ENCODE results near the gene GTF2A1. TPM values are rescaled to one million over a fixed set of nuclear protein-coding genes. Genes with fewer than 3 reads are reported as not detected.

The GTF2A1 gene
- total RNA-seq, 4 donors from 2014 or later, result 12.5 to 28.9 (median 18.6) TPM

- no peaks in the 10 kb centered on the region for H3K36me3 ChIP-seq
- no peak for DNase-seq
- no peak overlapping the region for H3K4me3 ChIP-seq
- no peaks in the 10 kb centered on the region for H3K27me3 ChIP-seq
- H3K27ac ChIP-seq, result no peak overlapping the region
- H3K4me1 ChIP-seq, result no peaks in the 10 kb centered on the region
- no peaks in the 10 kb centered on the region for H3K9me3 ChIP-seq
- no peak for TF ChIP-seq CTCF (IDR thresholded peaks at IDR 0.05)
- no peak for TF ChIP-seq POLR2A (IDR thresholded peaks at IDR 0.05)
These were observed 83.4 kb downstream of the GTF2A1 start for GRCh38 chr14:81137316-81137715.

- Histone ChIP-seq H3K36me3 (no peaks in the 10 kb centered on the region), H3K4me1 (no peaks in the 10 kb centered on the region), H3K27me3 (no peaks in the 10 kb centered on the region), H3K4me3 (no peak overlapping the region), H3K27ac (no peak overlapping the region), H3K9me3 (no peaks in the 10 kb centered on the region)
- no peak for DNase-seq
- no peak for TF ChIP-seq CTCF (IDR thresholded peaks at IDR 0.05)
These were observed 87.4 kb downstream of the GTF2A1 start for GRCh38 chr14:81133400-81133799.

GRCh38 chr14:81132468-81132867, 88.3 kb downstream of the GTF2A1 start:
- H3K27me3 ChIP-seq, result no peaks in the 10 kb centered on the region
- H3K27ac ChIP-seq, result no peak overlapping the region
- no peaks in the 10 kb centered on the region for H3K36me3 ChIP-seq
- TF ChIP-seq CTCF (IDR thresholded peaks at IDR 0.05), result no peak
- TF ChIP-seq POLR2A (IDR thresholded peaks at IDR 0.05), result no peak
- no peak overlapping the region for H3K4me3 ChIP-seq
- H3K9me3 ChIP-seq, result no peaks in the 10 kb centered on the region
- H3K4me1 ChIP-seq, result no peaks in the 10 kb centered on the region
- no peak for DNase-seq

- no peak for TF ChIP-seq POLR2A (IDR thresholded peaks at IDR 0.05)
- no peak for TF ChIP-seq CTCF (IDR thresholded peaks at IDR 0.05)
- H3K27me3 ChIP-seq, result no peaks in the 10 kb centered on the region
- H3K9me3 ChIP-seq, result no peaks in the 10 kb centered on the region
- H3K27ac ChIP-seq, result no peak overlapping the region
- no peak overlapping the region for H3K4me3 ChIP-seq
- DNase-seq, result no peak
- no peaks in the 10 kb centered on the region for H3K36me3 ChIP-seq
- no peaks in the 10 kb centered on the region for H3K4me1 ChIP-seq
These were observed 91.5 kb downstream of the GTF2A1 start for GRCh38 chr14:81129242-81129641.

- Histone ChIP-seq H3K4me3 (no peak overlapping the region), H3K27me3 (no peaks in the 10 kb centered on the region), H3K4me1 (no peaks in the 10 kb centered on the region), H3K27ac (no peak overlapping the region), H3K36me3 (no peaks in the 10 kb centered on the region), H3K9me3 (no peaks in the 10 kb centered on the region)
- DNase-seq, result no peak
- TF ChIP-seq POLR2A (IDR thresholded peaks at IDR 0.05), result no peak
- no peak for TF ChIP-seq CTCF (IDR thresholded peaks at IDR 0.05)
These were observed 93.0 kb downstream of the GTF2A1 start for GRCh38 chr14:81127785-81128184.

- TF ChIP-seq POLR2A (IDR thresholded peaks at IDR 0.05) (no peak), CTCF (IDR thresholded peaks at IDR 0.05) (no peak)
- H3K4me1 ChIP-seq, result no peaks in the 10 kb centered on the region
- peak in 2 of 3 donors; percentile 42 to 49 for DNase-seq
These were observed 95.2 kb downstream of the GTF2A1 start for GRCh38 chr14:81125536-81125935.

More at GRCh38 chr14:81125536-81125935, 95.2 kb downstream of the GTF2A1 start:
- Histone ChIP-seq H3K4me3 (no peak overlapping the region), H3K27me3 (no peaks in the 10 kb centered on the region), H3K36me3 (no peaks in the 10 kb centered on the region), H3K9me3 (no peaks in the 10 kb centered on the region), H3K27ac (no peak overlapping the region)
